ENCODE results near the gene EN2. TPM values are rescaled to one million over a fixed set of nuclear protein-coding genes. Genes with fewer than 3 reads are reported as not detected.

EN2 gene
- total and polyA plus RNA-seq, 2 of the 4 experiments (the other 2 are of a cell fraction): not detected

GRCh38 chr7:155466814-155467733, 9.1 kb downstream of the EN2 start:
- Histone ChIP-seq H3K27ac (ENCODE audit: insufficient read depth, low read length) (no peak overlapping the region), H3K4me3 (ENCODE audit: insufficient read depth, low read depth, low read length) (no peak overlapping the region), H3K9ac (ENCODE audit: low read depth, low read length) (no peak overlapping the region), H2BK20ac (ENCODE audit: low read depth, low read length) (no peak overlapping the region), H2BK5ac (ENCODE audit: low read depth, low read length, poor library complexity, severe bottlenecking) (no peak overlapping the region), H2AFZ (replicated peaks; ENCODE audit: low read length, poor library complexity) (no peak overlapping the region), H4K91ac (ENCODE audit: insufficient read depth, low read depth, low read length) (no peak overlapping the region), H4K5ac (ENCODE audit: low read depth, low read length) (no peak overlapping the region), H2AK5ac (ENCODE audit: low read depth, low read length) (no peak overlapping the region), H4K20me1 (ENCODE audit: insufficient read depth, low read length) (no peaks in the 10 kb centered on the region), H3K4me2 (ENCODE audit: low read depth, low read length) (no peak overlapping the region), H2BK15ac (ENCODE audit: low read depth, low read length) (no peak overlapping the region), H3K18ac (ENCODE audit: low read depth, low read length) (no peak overlapping the region), H3K56ac (ENCODE audit: extremely low read depth, insufficient read depth, low read length) (no peak overlapping the region), H3K4ac (ENCODE audit: low read depth, low read length) (no peak overlapping the region), H3K14ac (replicated peaks; ENCODE audit: low read depth, low read length) (no peak overlapping the region), H2BK120ac (ENCODE audit: low read depth, low read length) (no peak overlapping the region), H3K9me3 (ENCODE audit: control insufficient read depth, insufficient read depth, low read length) (no peaks in the 10 kb centered on the region), H3K4me1 (ENCODE audit: control insufficient read depth, insufficient read depth, low read length) (no peaks in the 10 kb centered on the region), H2AK9ac (replicated peaks; ENCODE audit: low read depth, low read length, poor library complexity) (peak overlapping the region; percentile 42), H3K27me3 (ENCODE audit: control insufficient read depth, insufficient read depth, low read length) (peaks cover 86% of the 10 kb centered on the region), H3K79me1 (ENCODE audit: low read depth in 1 of 2, low read length in 2 of 2) (no peaks in the 10 kb centered on the region), H3K9me1 (ENCODE audit: insufficient read depth, low read length) (no peaks in the 10 kb centered on the region), H4K8ac (ENCODE audit: low read depth in 2 of 2, low read length in 2 of 2) (no peak overlapping the region), H3K23ac (ENCODE audit: low read depth, low read length) (no peak overlapping the region), H3K36me3 (ENCODE audit: control insufficient read depth, insufficient read depth, low read length) (no peaks in the 10 kb centered on the region)
- WGBS, 2 experiments (ENCODE audit: extremely low coverage in 2 of 2, insufficient read length in 1 of 2): 8% methylated on average over 10 of the region's 78 CpGs; no CpG with 5 or more reads in 1 of the 2 experiments
- BruUV-seq (replicated peaks): no TSS peak
- intact Hi-C loops (cut with micrococcal nuclease): no loop called here
- ChIA-PET POLR2A (ENCODE audit: unreplicated experiment) (no interaction called here), CTCF (interaction anchor here (0.5 kb wide), 1 partner anchor 96 kb away, joined by 3 read pairs; no protein-coding TSS in a partner anchor)
- DNase-seq: no peak
- in situ Hi-C loops (cut with MboI; ENCODE audit: low sequenced_read_pairs): no loop called here
- no peak for TF ChIP-seq CTCF (conservative IDR thresholded peaks at IDR 0.05; ENCODE audit: low read depth, low read length)
- no peak for TF ChIP-seq SMC3 (IDR thresholded peaks at IDR 0.05; ENCODE audit: low read depth, low read length)
- no peak for ATAC-seq (ENCODE audit: low read depth)
- dilution Hi-C loops (cut with HindIII; ENCODE audit: low sequenced_read_pairs, unreplicated experiment): no loop called here
